Measurements from ENCODE around the gene SYT5.

DNA sequence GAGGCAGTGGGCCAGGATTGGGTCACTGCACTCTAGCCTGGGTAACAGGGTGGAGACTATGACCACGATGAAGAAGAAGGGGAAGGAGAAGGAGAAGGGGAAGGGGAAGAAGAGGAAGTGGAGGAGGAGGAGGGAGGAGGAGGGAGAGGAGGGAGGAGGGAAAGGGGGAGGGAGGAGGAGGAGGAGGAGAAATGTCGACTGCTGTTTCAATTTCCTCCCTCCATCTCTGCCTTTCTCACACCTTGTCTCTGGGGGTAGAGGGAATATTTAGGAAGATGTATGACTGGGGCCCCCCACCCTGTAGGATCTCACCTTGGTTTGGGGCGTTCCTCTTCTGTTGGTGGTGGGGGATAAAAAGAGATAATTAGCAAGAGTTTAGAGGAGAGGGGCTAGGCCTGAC is 34.9 kb downstream of the SYT5 start:
- no peak for TF ChIP-seq POLR2A (IDR thresholded peaks at IDR 0.05; ENCODE audit: extremely low read depth, insufficient read length)
- TF ChIP-seq, protein P1, sequence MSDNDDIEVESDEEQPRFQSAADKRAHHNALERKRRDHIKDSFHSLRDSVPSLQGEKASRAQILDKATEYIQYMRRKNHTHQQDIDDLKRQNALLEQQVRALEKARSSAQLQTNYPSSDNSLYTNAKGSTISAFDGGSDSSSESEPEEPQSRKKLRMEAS (IDR thresholded peaks at IDR 0.05; ENCODE audit: low read depth, low read length) = no peak
- TF ChIP-seq, protein P2, sequence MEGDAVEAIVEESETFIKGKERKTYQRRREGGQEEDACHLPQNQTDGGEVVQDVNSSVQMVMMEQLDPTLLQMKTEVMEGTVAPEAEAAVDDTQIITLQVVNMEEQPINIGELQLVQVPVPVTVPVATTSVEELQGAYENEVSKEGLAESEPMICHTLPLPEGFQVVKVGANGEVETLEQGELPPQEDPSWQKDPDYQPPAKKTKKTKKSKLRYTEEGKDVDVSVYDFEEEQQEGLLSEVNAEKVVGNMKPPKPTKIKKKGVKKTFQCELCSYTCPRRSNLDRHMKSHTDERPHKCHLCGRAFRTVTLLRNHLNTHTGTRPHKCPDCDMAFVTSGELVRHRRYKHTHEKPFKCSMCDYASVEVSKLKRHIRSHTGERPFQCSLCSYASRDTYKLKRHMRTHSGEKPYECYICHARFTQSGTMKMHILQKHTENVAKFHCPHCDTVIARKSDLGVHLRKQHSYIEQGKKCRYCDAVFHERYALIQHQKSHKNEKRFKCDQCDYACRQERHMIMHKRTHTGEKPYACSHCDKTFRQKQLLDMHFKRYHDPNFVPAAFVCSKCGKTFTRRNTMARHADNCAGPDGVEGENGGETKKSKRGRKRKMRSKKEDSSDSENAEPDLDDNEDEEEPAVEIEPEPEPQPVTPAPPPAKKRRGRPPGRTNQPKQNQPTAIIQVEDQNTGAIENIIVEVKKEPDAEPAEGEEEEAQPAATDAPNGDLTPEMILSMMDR (IDR thresholded peaks at IDR 0.05; ENCODE audit: low read depth, low read length) = no peak

Data from NB4 (cell line).